ENCODE results near the gene PCNX3.

Gene PCNX3

GRCh38 chr11:65591939-65592857 is 23.4 kb upstream of the PCNX3 start:
- in situ Hi-C loops (cut with MboI; ENCODE audit: low pct_unique_long_range_greater_than_20kb, low sequenced_read_pairs, unreplicated experiment): no loop called here
- no peak for TF ChIP-seq CTCF (IDR thresholded peaks at IDR 0.05; ENCODE audit: extremely low read depth, insufficient read depth, missing control alignments)
- no peak for DNase-seq (ENCODE audit: low spot score)

- in situ Hi-C loops (cut with MboI; ENCODE audit: low pct_unique_long_range_greater_than_20kb, low sequenced_read_pairs, unreplicated experiment): no loop called here
- no peak for TF ChIP-seq CTCF (IDR thresholded peaks at IDR 0.05; ENCODE audit: extremely low read depth, insufficient read depth, missing control alignments)
- no peak for DNase-seq (ENCODE audit: low spot score)
Measured at GRCh38 chr11:65592858-65593517, 22.6 kb upstream of the PCNX3 start.

- peak; percentile 64 for TF ChIP-seq CTCF (IDR thresholded peaks at IDR 0.05; ENCODE audit: extremely low read depth, insufficient read depth, missing control alignments)
- peak; percentile 79 for DNase-seq (ENCODE audit: low spot score)
- in situ Hi-C loops (cut with MboI; ENCODE audit: low pct_unique_long_range_greater_than_20kb, low sequenced_read_pairs, unreplicated experiment): no loop called here
Measured at GRCh38 chr11:65593518-65594414, 21.8 kb upstream of the PCNX3 start.

- no peak for TF ChIP-seq CTCF (IDR thresholded peaks at IDR 0.05; ENCODE audit: extremely low read depth, insufficient read depth, missing control alignments)
- no peak for DNase-seq (ENCODE audit: low spot score)
- in situ Hi-C loops (cut with MboI; ENCODE audit: low pct_unique_long_range_greater_than_20kb, low sequenced_read_pairs, unreplicated experiment): no loop called here
Measured at GRCh38 chr11:65595131-65595530, 20.4 kb upstream of the PCNX3 start.

- DNase-seq (ENCODE audit: low spot score): no peak
- in situ Hi-C loops (cut with MboI; ENCODE audit: low pct_unique_long_range_greater_than_20kb, low sequenced_read_pairs, unreplicated experiment): no loop called here
- no peak for TF ChIP-seq CTCF (IDR thresholded peaks at IDR 0.05; ENCODE audit: extremely low read depth, insufficient read depth, missing control alignments)
Measured at GRCh38 chr11:65595543-65596281, 19.9 kb upstream of the PCNX3 start, which contains the start of gene KCNK7. KCNK7 (minus strand) TSS chr11:65595800; CDS start chr11:65595772, 28 bp downstream.
